ENCODE results near the gene ADAMTS17. TPM values are rescaled to one million over a fixed set of nuclear protein-coding genes. Genes with fewer than 3 reads are reported as not detected.

ADAMTS17 gene
- total and polyA plus RNA-seq, 2 experiments from 2014 or later: 0.69 to 3.3 TPM

DNA sequence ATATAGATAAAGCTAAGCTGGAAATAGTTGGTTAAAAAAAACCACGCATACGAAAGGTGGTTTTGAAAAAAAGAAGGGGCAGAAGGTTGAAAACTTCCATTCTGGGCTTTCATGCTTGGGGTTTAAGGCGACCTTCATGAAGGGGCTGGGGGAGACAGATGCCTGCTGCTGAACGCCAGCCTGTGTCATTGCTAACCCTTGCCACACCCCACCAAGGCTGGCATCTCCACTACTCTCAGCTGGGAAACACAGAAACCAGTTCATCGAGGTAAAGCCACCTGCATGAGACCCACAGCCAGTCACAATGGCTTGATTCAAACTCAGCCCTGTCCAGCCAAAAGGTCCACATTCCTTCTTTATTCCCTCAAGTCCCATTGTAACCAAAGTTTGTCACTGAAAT lies 78.7 kb downstream of the ADAMTS17 start:
- TF ChIP-seq, protein P1, sequence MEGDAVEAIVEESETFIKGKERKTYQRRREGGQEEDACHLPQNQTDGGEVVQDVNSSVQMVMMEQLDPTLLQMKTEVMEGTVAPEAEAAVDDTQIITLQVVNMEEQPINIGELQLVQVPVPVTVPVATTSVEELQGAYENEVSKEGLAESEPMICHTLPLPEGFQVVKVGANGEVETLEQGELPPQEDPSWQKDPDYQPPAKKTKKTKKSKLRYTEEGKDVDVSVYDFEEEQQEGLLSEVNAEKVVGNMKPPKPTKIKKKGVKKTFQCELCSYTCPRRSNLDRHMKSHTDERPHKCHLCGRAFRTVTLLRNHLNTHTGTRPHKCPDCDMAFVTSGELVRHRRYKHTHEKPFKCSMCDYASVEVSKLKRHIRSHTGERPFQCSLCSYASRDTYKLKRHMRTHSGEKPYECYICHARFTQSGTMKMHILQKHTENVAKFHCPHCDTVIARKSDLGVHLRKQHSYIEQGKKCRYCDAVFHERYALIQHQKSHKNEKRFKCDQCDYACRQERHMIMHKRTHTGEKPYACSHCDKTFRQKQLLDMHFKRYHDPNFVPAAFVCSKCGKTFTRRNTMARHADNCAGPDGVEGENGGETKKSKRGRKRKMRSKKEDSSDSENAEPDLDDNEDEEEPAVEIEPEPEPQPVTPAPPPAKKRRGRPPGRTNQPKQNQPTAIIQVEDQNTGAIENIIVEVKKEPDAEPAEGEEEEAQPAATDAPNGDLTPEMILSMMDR (IDR thresholded peaks at IDR 0.05; ENCODE audit: low read depth, low read length): no peak

DNA sequence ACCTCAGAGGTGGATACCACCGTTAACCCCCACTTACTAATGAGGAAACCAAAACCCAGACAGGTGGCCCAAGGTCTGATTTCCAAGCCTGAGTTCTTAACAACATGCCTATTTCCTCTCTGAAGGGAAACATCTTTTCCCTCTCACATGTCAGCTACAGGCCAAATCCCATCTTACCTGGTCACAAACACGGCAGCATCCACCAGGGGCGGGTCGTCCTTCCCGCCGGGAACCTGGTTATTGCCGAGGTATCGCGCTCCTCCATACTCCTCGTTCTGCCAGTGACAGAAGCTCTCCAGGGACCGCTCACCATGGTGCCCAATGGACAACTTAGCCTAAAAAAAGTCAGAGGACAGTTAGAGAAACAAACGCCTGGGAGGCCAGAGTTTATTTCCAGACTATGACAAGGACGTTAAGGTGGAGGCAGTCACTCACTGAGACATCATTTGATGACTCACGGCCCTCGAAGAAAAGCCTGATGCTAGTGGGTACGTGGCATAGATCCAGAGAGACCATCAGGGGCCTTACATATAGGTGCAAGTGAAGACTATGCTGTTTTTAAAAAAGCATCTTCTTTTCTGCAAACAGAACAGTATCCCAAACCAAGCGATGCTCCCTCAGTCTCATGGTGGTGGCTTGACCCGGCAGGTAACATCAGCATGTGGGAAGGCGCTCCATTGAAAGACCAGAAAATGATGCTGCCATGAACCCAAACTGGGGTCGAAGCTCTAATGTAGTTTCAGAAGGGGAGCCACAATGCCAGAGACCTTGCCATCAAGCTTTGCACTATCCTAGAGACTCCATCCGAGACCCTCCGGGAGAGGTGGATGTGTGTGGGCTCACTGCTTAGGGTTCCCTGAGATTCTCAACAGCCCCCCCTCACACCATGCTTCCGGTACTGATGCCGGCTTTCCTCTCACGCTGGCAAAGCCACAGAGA lies 80.2 kb downstream of the ADAMTS17 start:
- H3K9me3 ChIP-seq (ENCODE audit: low read depth): no peaks in the 10 kb centered on the region
- H3K27ac ChIP-seq: no peak overlapping the region
- H3K4me3 ChIP-seq: no peak overlapping the region
- no peaks in the 10 kb centered on the region for H3K4me1 ChIP-seq (ENCODE audit: low read depth)
- TF ChIP-seq, protein P1 (IDR thresholded peaks at IDR 0.05; ENCODE audit: low read depth, low read length): no peak
- DNase-seq (ENCODE audit: low read depth in 1 of 2, low spot score in 1 of 2): no peak
- no peaks in the 10 kb centered on the region for H3K27me3 ChIP-seq
- H3K36me3 ChIP-seq: no peaks in the 10 kb centered on the region

More for the DNA sequence above, 78.7 kb downstream of the ADAMTS17 start:
- Histone ChIP-seq H3K36me3 (no peaks in the 10 kb centered on the region), H3K4me1 (ENCODE audit: low read depth) (no peaks in the 10 kb centered on the region), H3K4me3 (no peak overlapping the region), H3K27me3 (no peaks in the 10 kb centered on the region), H3K27ac (no peak overlapping the region), H3K9me3 (ENCODE audit: low read depth) (no peaks in the 10 kb centered on the region)
- DNase-seq (ENCODE audit: low read depth in 1 of 2, low spot score in 1 of 2): no peak

DNA sequence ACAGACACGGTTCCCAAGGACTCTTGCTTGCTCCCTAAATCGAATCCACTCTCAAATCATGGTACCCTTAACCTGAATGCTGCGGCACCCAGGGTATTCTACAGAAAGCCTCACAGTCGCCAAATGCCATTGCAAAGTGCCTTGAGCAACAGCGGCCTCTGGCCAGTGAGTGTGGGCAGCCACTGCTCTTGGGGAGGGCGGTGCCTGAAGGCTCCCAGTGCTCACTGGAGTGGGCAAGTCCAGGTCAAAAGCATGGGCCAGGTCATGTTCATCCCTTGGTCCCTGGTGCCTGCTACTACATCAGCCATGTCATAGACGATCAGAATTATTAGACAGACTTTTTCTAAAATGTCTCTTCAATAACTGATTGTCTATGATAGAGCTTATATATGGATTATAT lies 82.5 kb downstream of the ADAMTS17 start:
- Histone ChIP-seq H3K4me3 (no peak overlapping the region), H3K36me3 (no peaks in the 10 kb centered on the region), H3K9me3 (ENCODE audit: low read depth) (no peaks in the 10 kb centered on the region), H3K4me1 (ENCODE audit: low read depth) (no peaks in the 10 kb centered on the region), H3K27ac (no peak overlapping the region), H3K27me3 (no peaks in the 10 kb centered on the region)
- TF ChIP-seq, protein P1 (IDR thresholded peaks at IDR 0.05; ENCODE audit: low read depth, low read length): no peak
- DNase-seq (ENCODE audit: low read depth in 1 of 2, low spot score in 1 of 2): no peak

DNA sequence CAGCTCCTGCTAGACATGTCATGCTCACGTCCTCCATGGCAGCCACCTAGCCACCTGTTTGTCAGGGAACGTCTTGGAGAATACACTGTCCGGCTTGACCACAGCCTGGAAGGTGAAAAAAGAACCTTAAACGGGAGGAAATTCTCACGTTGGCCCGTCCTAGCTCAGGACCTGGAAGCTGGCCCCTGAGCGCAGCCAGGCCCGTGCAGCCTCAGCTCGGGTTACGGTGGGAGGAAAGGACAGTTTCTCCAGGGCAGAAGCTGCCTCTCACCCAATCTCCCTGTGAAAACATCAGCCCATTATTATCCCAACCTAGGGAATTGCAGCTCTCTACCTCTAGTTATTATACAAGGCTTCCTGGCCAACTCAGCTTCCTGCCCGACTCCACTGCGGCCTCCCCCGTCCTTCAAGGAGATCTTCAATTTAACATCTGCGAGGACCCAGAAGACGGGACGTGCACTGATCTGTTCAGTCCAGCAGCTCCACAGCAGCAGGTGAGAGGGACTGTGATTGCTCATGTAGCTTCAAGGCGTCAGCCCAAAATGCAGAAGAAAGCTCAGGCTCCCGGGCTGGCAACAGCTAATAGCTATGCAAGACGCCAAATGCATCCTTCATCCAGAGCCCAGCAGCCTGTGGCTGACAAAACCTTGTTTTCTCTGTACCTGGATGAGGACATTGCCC lies 84.7 kb downstream of the ADAMTS17 start:
- Histone ChIP-seq H3K36me3 (no peaks in the 10 kb centered on the region), H3K27ac (no peak overlapping the region), H3K4me3 (no peak overlapping the region), H3K27me3 (no peaks in the 10 kb centered on the region), H3K9me3 (ENCODE audit: low read depth) (no peaks in the 10 kb centered on the region), H3K4me1 (ENCODE audit: low read depth) (no peaks in the 10 kb centered on the region)
- DNase-seq (ENCODE audit: low read depth in 1 of 2, low spot score in 1 of 2): no peak
- TF ChIP-seq, protein P1 (IDR thresholded peaks at IDR 0.05; ENCODE audit: low read depth, low read length): no peak

DNA sequence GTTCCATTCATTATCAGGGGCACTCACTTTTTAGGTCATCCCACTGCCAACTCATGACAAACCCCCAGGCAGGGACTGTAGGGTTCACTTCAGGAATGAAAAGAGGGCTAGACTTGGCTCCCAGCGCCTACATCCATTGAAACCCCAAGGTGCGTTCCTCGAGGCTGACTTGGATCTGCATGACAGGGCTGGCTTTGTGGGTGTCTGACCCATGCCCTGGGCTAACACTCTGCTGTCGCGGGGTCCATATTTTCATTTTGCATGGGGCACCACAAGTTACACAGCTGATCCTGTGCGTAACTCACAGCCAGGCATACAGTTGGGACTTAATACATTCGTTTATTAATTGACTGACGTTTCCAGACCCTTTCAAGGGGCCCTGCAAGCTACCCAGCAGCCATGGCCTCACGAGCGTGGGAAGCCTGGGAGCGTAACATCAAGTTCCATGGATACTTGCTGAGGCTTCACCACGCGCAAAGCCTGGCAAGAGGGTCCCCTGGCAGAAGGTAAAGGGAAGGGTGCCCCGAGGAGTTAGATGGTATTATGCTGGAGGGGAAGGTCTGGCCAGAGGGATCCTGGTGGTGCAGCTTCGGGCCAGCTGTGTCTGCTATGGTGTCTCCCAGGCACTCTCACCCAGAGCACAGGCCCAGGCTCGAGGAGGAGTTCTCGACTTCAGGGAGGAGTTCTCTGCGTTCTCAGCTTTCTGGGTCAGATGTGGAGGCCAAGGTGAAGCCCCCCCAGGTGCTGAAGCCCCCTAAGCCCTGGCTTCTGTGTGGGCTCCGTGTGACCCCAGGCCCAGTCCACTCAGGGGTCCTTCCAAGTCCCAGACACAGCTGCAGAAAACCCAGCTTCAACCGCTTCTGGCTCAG lies 85.4 kb downstream of the ADAMTS17 start:
- no peak overlapping the region for H3K27ac ChIP-seq
- TF ChIP-seq, protein P1 (IDR thresholded peaks at IDR 0.05; ENCODE audit: low read depth, low read length): no peak
- no peak overlapping the region for H3K4me3 ChIP-seq
- H3K4me1 ChIP-seq (ENCODE audit: low read depth): no peaks in the 10 kb centered on the region
- no peaks in the 10 kb centered on the region for H3K9me3 ChIP-seq (ENCODE audit: low read depth)
- no peak for DNase-seq (ENCODE audit: low read depth in 1 of 2, low spot score in 1 of 2)
- H3K36me3 ChIP-seq: no peaks in the 10 kb centered on the region
- H3K27me3 ChIP-seq: no peaks in the 10 kb centered on the region
